ENCODE data around the gene DPP6.

The DPP6 gene

DNA sequence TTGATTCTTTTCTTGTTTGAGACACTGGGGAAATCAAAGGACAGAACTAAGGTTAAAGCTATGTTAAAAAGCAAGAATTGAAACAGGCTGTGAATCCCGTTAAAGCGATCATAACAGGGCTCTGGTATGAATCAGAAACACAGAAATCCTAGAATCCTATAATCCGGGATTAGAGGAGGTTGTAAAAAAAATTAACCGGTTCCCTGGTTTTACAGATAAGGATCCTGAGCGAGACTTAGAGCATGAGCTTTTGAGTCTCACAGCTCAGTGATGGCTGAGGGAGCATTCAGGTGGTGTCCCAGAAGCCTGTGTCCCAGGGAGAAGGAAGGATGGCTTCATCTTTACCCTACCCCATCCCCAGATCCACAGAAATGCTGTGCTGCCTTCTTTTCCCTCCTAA is 489.4 kb downstream of the DPP6 start:
- Histone ChIP-seq H3K4me2 (ENCODE audit: low read depth, low read length, poor library complexity, severe bottlenecking) (no peak overlapping the region), H3K9me3 (ENCODE audit: insufficient read depth, low read depth, low read length) (no peaks in the 10 kb centered on the region), H3K27me3 (ENCODE audit: insufficient read depth, low read length, poor library complexity, severe bottlenecking) (no peaks in the 10 kb centered on the region), H4K20me1 (ENCODE audit: insufficient read depth, low read length, poor library complexity, severe bottlenecking) (no peaks in the 10 kb centered on the region), H3K79me2 (ENCODE audit: insufficient read depth, low read length) (no peaks in the 10 kb centered on the region), H3K36me3 (ENCODE audit: insufficient read depth, low read length) (no peaks in the 10 kb centered on the region), H2AFZ (ENCODE audit: low read length) (no peak overlapping the region), H3F3A (ENCODE audit: low read depth) (no peaks in the 10 kb centered on the region), H3K9ac (ENCODE audit: low read depth, low read length, poor library complexity, severe bottlenecking) (no peak overlapping the region), H3K4me1 (ENCODE audit: insufficient read depth, low read length, poor library complexity, severe bottlenecking) (no peaks in the 10 kb centered on the region), H3K4me3 (ENCODE audit: low read length, poor library complexity, severe bottlenecking) (no peak overlapping the region), H3K9me2 (replicated peaks; ENCODE audit: low read depth, low read length) (no peaks in the 10 kb centered on the region)
- no peak for TF ChIP-seq EZH2phosphoT487 (IDR thresholded peaks at IDR 0.05; ENCODE audit: borderline replicate concordance)
- TF ChIP-seq, protein P1, sequence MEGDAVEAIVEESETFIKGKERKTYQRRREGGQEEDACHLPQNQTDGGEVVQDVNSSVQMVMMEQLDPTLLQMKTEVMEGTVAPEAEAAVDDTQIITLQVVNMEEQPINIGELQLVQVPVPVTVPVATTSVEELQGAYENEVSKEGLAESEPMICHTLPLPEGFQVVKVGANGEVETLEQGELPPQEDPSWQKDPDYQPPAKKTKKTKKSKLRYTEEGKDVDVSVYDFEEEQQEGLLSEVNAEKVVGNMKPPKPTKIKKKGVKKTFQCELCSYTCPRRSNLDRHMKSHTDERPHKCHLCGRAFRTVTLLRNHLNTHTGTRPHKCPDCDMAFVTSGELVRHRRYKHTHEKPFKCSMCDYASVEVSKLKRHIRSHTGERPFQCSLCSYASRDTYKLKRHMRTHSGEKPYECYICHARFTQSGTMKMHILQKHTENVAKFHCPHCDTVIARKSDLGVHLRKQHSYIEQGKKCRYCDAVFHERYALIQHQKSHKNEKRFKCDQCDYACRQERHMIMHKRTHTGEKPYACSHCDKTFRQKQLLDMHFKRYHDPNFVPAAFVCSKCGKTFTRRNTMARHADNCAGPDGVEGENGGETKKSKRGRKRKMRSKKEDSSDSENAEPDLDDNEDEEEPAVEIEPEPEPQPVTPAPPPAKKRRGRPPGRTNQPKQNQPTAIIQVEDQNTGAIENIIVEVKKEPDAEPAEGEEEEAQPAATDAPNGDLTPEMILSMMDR (conservative IDR thresholded peaks at IDR 0.05; ENCODE audit: low read length): no peak

DNA sequence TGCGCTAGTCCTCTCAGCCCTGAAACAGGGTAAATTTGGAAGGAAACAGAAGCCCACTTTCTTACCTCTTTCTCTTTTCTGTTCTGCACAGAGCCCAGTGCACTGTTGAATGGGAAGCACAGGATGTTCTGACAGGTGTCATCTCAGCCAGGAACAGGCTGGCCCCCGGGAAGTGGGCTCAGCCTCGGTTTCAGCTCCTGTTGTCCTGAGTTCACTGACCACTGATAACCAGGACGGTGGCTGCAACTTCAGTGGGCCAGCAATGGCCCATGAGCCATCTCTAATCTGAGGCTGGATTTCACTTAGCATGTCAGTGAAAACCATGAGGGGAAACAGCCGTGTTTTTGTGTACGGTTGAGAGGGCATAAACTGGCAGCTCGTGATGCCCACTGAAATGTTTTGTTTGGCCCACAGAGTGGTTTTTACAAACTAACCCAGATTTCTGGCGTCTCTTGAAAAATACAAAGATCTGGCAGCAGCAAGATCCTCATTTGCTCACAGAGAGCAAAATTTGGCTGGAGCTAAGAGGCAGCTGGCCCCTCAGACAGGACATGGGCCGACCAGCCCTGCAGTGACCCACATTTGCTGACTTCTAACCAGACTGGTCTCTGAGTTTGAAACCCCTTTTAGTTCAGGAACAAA is 494.9 kb downstream of the DPP6 start:
- Histone ChIP-seq H3K79me2 (ENCODE audit: insufficient read depth, low read length) (no peaks in the 10 kb centered on the region), H3K9me2 (replicated peaks; ENCODE audit: low read depth, low read length) (no peaks in the 10 kb centered on the region), H3K9me3 (ENCODE audit: insufficient read depth, low read depth, low read length) (no peaks in the 10 kb centered on the region; the same call in 1 of the 2 replicates), H3K4me2 (ENCODE audit: low read depth, low read length, poor library complexity, severe bottlenecking) (no peak overlapping the region), H2AFZ (ENCODE audit: low read length) (no peak overlapping the region), H4K20me1 (ENCODE audit: insufficient read depth, low read length, poor library complexity, severe bottlenecking) (no peaks in the 10 kb centered on the region), H3K4me1 (ENCODE audit: insufficient read depth, low read length, poor library complexity, severe bottlenecking) (no peaks in the 10 kb centered on the region), H3K36me3 (ENCODE audit: insufficient read depth, low read length) (no peaks in the 10 kb centered on the region), H3F3A (ENCODE audit: low read depth) (no peaks in the 10 kb centered on the region), H3K4me3 (ENCODE audit: low read length, poor library complexity, severe bottlenecking) (no peak overlapping the region), H3K9ac (ENCODE audit: low read depth, low read length, poor library complexity, severe bottlenecking) (no peak overlapping the region), H3K27me3 (ENCODE audit: insufficient read depth, low read length, poor library complexity, severe bottlenecking) (no peaks in the 10 kb centered on the region)
- TF ChIP-seq, protein P1 (conservative IDR thresholded peaks at IDR 0.05; ENCODE audit: low read length): no peak
- TF ChIP-seq EZH2phosphoT487 (IDR thresholded peaks at IDR 0.05; ENCODE audit: borderline replicate concordance): no peak

GRCh38 chr7:154553711-154554265 is 501.6 kb downstream of the DPP6 start:
- Histone ChIP-seq H3K9me2 (replicated peaks; ENCODE audit: low read depth, low read length) (no peaks in the 10 kb centered on the region), H4K20me1 (ENCODE audit: insufficient read depth, low read length, poor library complexity, severe bottlenecking) (no peaks in the 10 kb centered on the region), H3K36me3 (ENCODE audit: insufficient read depth, low read length) (no peaks in the 10 kb centered on the region), H3K4me3 (ENCODE audit: low read length, poor library complexity, severe bottlenecking) (no peak overlapping the region), H3K79me2 (ENCODE audit: insufficient read depth, low read length) (no peaks in the 10 kb centered on the region), H3K27me3 (ENCODE audit: insufficient read depth, low read length, poor library complexity, severe bottlenecking) (no peaks in the 10 kb centered on the region), H3K9ac (ENCODE audit: low read depth, low read length, poor library complexity, severe bottlenecking) (no peak overlapping the region), H3K4me2 (ENCODE audit: low read depth, low read length, poor library complexity, severe bottlenecking) (no peak overlapping the region), H3K4me1 (ENCODE audit: insufficient read depth, low read length, poor library complexity, severe bottlenecking) (no peaks in the 10 kb centered on the region), H3K9me3 (ENCODE audit: insufficient read depth, low read depth, low read length) (no peaks in the 10 kb centered on the region), H2AFZ (ENCODE audit: low read length) (no peak overlapping the region), H3F3A (ENCODE audit: low read depth) (no peaks in the 10 kb centered on the region)
- TF ChIP-seq, protein P1 (conservative IDR thresholded peaks at IDR 0.05; ENCODE audit: low read length): no peak
- no peak for TF ChIP-seq EZH2phosphoT487 (IDR thresholded peaks at IDR 0.05; ENCODE audit: borderline replicate concordance)

Data from Loucy (cell line).